Loucy (cell line): ENCODE results near the gene C19orf67.

Experiments used
- H2AFZ ChIP-seq: fragments of 200-600 bp; sonication (generic); 2 replicates; pipeline ENCODE4 v1.6.0; 2016; ENCODE audit warnings: antibody characterized with exemption, mild to moderate bottlenecking, low read length, moderate library complexity
- H3F3A ChIP-seq: fragments of 200-600 bp; 2 replicates; pipeline ENCODE4 v1.6.0; 2016; ENCODE audit warnings: antibody characterized with exemption, low read depth, mild to moderate bottlenecking
- H3K27me3 ChIP-seq: fragments of 200-600 bp; sonication (generic); 2 replicates; pipeline ENCODE4 v1.6.1; 2014; ENCODE audit warnings: low read length, mild to moderate bottlenecking; ENCODE audit not compliant: insufficient read depth, poor library complexity, severe bottlenecking
- H3K36me3 ChIP-seq: fragments of 200-600 bp; sonication (generic); 2 replicates; pipeline ENCODE4 v1.6.1; 2016; ENCODE audit warnings: low read length; ENCODE audit not compliant: insufficient read depth
- H3K4me1 ChIP-seq: fragments of 200-600 bp; sonication (generic); 2 replicates; pipeline ENCODE4 v1.5.1; 2014; ENCODE audit warnings: low read length, mild to moderate bottlenecking; ENCODE audit not compliant: insufficient read depth, poor library complexity, severe bottlenecking
- H3K4me2 ChIP-seq: fragments of 200-600 bp; sonication (generic); 2 replicates; pipeline ENCODE4 v1.6.0; 2014; ENCODE audit warnings: antibody characterized with exemption, low read length, low read depth, mild to moderate bottlenecking; ENCODE audit not compliant: poor library complexity, severe bottlenecking
- H3K4me3 ChIP-seq: fragments of 200-600 bp; sonication (generic); 2 replicates; pipeline ENCODE4 v1.5.1; 2014; ENCODE audit warnings: low read length, mild to moderate bottlenecking, mixed read lengths; ENCODE audit not compliant: poor library complexity, severe bottlenecking
- H3K79me2 ChIP-seq: fragments of 200-600 bp; sonication (generic); 2 replicates; pipeline ENCODE4 v1.6.1; 2014; ENCODE audit warnings: low read length; ENCODE audit not compliant: insufficient read depth
- H3K9ac ChIP-seq: fragments of 200-600 bp; sonication (generic); 2 replicates; pipeline ENCODE4 v1.6.0; 2014; ENCODE audit warnings: mild to moderate bottlenecking, low read depth, low read length, moderate library complexity; ENCODE audit not compliant: poor library complexity, severe bottlenecking
- H3K9me2 ChIP-seq: fragments of 200-600 bp; sonication (generic); replicated peaks from 2 replicates; pipeline ENCODE4 v1.6.1; 2016; ENCODE audit warnings: low read depth, low read length, mixed read lengths
- H3K9me3 ChIP-seq: fragments of 200-600 bp; sonication (generic); 2 replicates; pipeline ENCODE4 v1.6.1; 2014; ENCODE audit warnings: mild to moderate bottlenecking, antibody characterized with exemption, low read length, low read depth; ENCODE audit not compliant: insufficient read depth
- H4K20me1 ChIP-seq: fragments of 200-600 bp; sonication (generic); 2 replicates; pipeline ENCODE4 v1.6.0; 2014; ENCODE audit warnings: antibody characterized with exemption, low read length, mild to moderate bottlenecking; ENCODE audit not compliant: insufficient read depth, poor library complexity, severe bottlenecking
- CTCF ChIP-seq: fragments of 200-600 bp; sonication (generic); conservative IDR thresholded peaks from 2 replicates; pipeline ENCODE4 v1.5.1; 2014; ENCODE audit warnings: mild to moderate bottlenecking, antibody characterized with exemption, low read length
- EZH2phosphoT487 ChIP-seq: fragments of 200-600 bp; IDR thresholded peaks from 2 replicates; pipeline ENCODE4 v1.6.1; 2018; ENCODE audit warnings: antibody characterized with exemption, mild to moderate bottlenecking, moderate library complexity, borderline replicate concordance

The C19orf67 gene

GRCh38 chr19:14117668-14118164 lies 32.1 kb upstream of the C19orf67 start, which contains the start of gene PRKACA:
Gene PRKACA, minus strand, starts transcription at chr19:14117762. Its CDS starts 215 bp downstream, at chr19:14117547.
- H3K9ac ChIP-seq = peak within 1 kb of the TSS; percentile 72
- peaks cover 34% of the 10 kb centered on the region; the same call in 1 of the 2 replicates for H3K79me2 ChIP-seq
- H2AFZ ChIP-seq = no peak within 1 kb of the TSS
- H3K9me2 ChIP-seq = no peaks in the 10 kb centered on the region
- no peaks in the 10 kb centered on the region; the same call in 1 of the 2 replicates for H3K36me3 ChIP-seq
- H3F3A ChIP-seq = no peaks in the 10 kb centered on the region; the same call in 1 of the 2 replicates
- peaks cover 18% of the 10 kb centered on the region for H4K20me1 ChIP-seq
- H3K4me2 ChIP-seq = peak within 1 kb of the TSS; percentile 89
- H3K4me3 ChIP-seq = peak within 1 kb of the TSS; percentile 81
- H3K27me3 ChIP-seq = no peaks in the 10 kb centered on the region
- peaks cover 49% of the 10 kb centered on the region for H3K4me1 ChIP-seq
- TF ChIP-seq EZH2phosphoT487 = no peak
- TF ChIP-seq CTCF = no peak
- no peaks in the 10 kb centered on the region for H3K9me3 ChIP-seq

- H3K9me2 ChIP-seq = no peaks in the 10 kb centered on the region
- peak overlapping the region; percentile 76 for H3K4me3 ChIP-seq
- TF ChIP-seq CTCF = no peak
- no peak for TF ChIP-seq EZH2phosphoT487
- H3K4me1 ChIP-seq = peaks cover 55% of the 10 kb centered on the region
- no peak overlapping the region for H2AFZ ChIP-seq
- H3K9me3 ChIP-seq = no peaks in the 10 kb centered on the region
- H3K36me3 ChIP-seq = no peaks in the 10 kb centered on the region; the same call in 1 of the 2 replicates
- no peaks in the 10 kb centered on the region for H3K27me3 ChIP-seq
- peaks cover 18% of the 10 kb centered on the region for H4K20me1 ChIP-seq
- peaks cover 38% of the 10 kb centered on the region; the same call in 1 of the 2 replicates for H3K79me2 ChIP-seq
- H3K4me2 ChIP-seq = peak overlapping the region; percentile 89
- peak overlapping the region; percentile 65 for H3K9ac ChIP-seq
- H3F3A ChIP-seq = no peaks in the 10 kb centered on the region; the same call in 1 of the 2 replicates
Measured at GRCh38 chr19:14116918-14117578, 31.5 kb upstream of the C19orf67 start.

GRCh38 chr19:14116525-14116917 lies 30.9 kb upstream of the C19orf67 start:
- Histone ChIP-seq H3K9ac (peak overlapping the region; percentile 65), H3K36me3 (no peaks in the 10 kb centered on the region; the same call in 1 of the 2 replicates), H3K4me1 (peaks cover 59% of the 10 kb centered on the region), H3K9me3 (no peaks in the 10 kb centered on the region), H2AFZ (no peak overlapping the region), H3K79me2 (peaks cover 38% of the 10 kb centered on the region; the same call in 1 of the 2 replicates), H3K9me2 (no peaks in the 10 kb centered on the region), H4K20me1 (peaks cover 18% of the 10 kb centered on the region), H3K4me3 (peak overlapping the region; percentile 76), H3F3A (no peaks in the 10 kb centered on the region; the same call in 1 of the 2 replicates), H3K4me2 (peak overlapping the region; percentile 89), H3K27me3 (no peaks in the 10 kb centered on the region)
- no peak for TF ChIP-seq CTCF
- TF ChIP-seq EZH2phosphoT487 = no peak
